ENCODE measurements around the gene ERV3-1.
"Not testable (repeated sequence)": the region's sequence is repeated elsewhere in the genome, so short reads cannot be mapped to it uniquely, and the experiment has no call there.

The ERV3-1 gene

GRCh38 chr7:64990936-64991335 is 15.6 kb downstream of the ERV3-1 start, which contains the start of gene ZNF117:
Gene ZNF117, minus strand, starts transcription at chr7:64991036.
- Histone ChIP-seq H3K9ac (ENCODE audit: low read length in 5 of 5) (no peak within 1 kb of the TSS), H3K27me3 (ENCODE audit: control insufficient read depth in 5 of 5, insufficient read depth in 4 of 5, low read length in 5 of 5) (no peaks in the 10 kb centered on the region), H3K27ac (ENCODE audit: low read depth, low read length) (no peak within 1 kb of the TSS), H3K36me3 (ENCODE audit: control insufficient read depth in 5 of 5, insufficient read depth in 5 of 5, low read length in 5 of 5) (peaks cover 11 to 45% (median 23%) of the 10 kb centered on the region in 5 donors), H3K9me3 (ENCODE audit: control insufficient read depth in 5 of 5, low read length in 5 of 5) (peaks cover 0 to 28% (median 12%) of the 10 kb centered on the region in 5 donors), H3K4me3 (ENCODE audit: low read depth in 1 of 5, low read length in 5 of 5) (no peak within 1 kb of the TSS), H3K4me1 (ENCODE audit: control insufficient read depth in 5 of 5, insufficient read depth in 5 of 5, low read length in 5 of 5) (peaks cover 0 to 46% (median 17%) of the 10 kb centered on the region in 5 donors)

DNA sequence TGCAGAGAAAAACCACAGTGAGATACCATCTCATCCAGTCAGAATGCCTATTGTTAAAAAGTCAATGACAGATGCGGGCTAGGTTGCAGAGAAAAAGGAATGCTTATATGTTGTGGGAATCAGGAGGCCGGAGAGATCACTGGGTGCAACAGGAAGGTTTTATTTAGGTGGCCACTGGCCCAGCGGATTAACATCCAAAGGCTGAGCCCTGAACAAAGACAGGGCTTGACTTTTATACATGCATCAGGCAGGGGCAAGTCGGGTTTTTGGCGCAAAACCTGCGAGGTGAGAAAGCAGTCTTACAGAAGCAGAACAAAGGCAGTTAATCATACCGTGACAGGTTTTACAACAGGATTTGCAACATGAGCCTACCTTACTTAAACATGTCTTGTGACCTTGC is 16.3 kb downstream of the ERV3-1 start:
- Histone ChIP-seq H3K9ac (ENCODE audit: low read length in 5 of 5) (no peak overlapping the region), H3K27me3 (ENCODE audit: control insufficient read depth in 5 of 5, insufficient read depth in 4 of 5, low read length in 5 of 5) (no peaks in the 10 kb centered on the region), H3K4me3 (ENCODE audit: low read depth in 1 of 5, low read length in 5 of 5) (no peak overlapping the region), H3K9me3 (ENCODE audit: control insufficient read depth in 5 of 5, low read length in 5 of 5) (peaks cover 0 to 24% (median 12%) of the 10 kb centered on the region in 5 donors), H3K4me1 (ENCODE audit: control insufficient read depth in 5 of 5, insufficient read depth in 5 of 5, low read length in 5 of 5) (peaks cover 0 to 39% (median 10%) of the 10 kb centered on the region in 5 donors), H3K36me3 (ENCODE audit: control insufficient read depth in 5 of 5, insufficient read depth in 5 of 5, low read length in 5 of 5) (peaks cover 11 to 45% (median 23%) of the 10 kb centered on the region in 5 donors), H3K27ac (ENCODE audit: low read depth, low read length) (no peak overlapping the region)

DNA sequence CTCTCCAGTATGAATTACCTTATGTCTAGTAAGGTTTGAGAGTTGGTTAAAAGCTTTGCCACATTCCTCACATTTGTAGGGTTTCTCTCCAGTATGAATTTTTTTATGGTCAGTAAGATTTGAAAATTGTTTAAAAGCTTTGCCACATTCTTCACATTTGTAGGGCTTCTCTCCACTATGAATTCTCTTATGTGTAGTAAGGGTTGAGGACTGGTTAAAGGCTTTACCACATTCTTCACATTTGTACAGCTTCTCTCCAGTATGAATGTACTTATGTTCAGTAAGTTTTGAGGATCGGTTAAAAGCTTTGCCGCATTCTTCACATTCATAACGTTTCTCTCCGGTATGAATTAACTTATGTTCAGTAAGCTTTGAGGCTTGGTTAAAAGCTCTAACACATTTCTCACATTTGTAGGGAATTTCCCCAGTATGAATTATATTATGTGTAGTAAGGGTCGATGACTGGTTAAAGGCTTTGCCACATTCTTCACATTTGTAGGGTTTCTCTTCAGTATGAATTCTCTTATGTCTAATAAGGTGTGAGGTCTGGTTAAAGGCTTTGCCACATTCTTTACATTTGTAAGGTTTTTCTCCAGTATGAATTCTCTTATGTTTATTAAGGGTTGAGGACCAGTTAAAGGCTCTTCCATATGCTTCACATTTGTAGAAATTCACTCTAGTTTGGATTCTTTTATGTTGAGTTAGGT is 27.8 kb downstream of the ERV3-1 start:
- Histone ChIP-seq H3K4me1 (ENCODE audit: control insufficient read depth in 5 of 5, insufficient read depth in 5 of 5, low read length in 5 of 5) (no peaks in the 10 kb centered on the region), H3K36me3 (ENCODE audit: control insufficient read depth in 5 of 5, insufficient read depth in 5 of 5, low read length in 5 of 5) (peaks cover 37 to 66% (median 45%) of the 10 kb centered on the region in 5 donors), H3K9me3 (ENCODE audit: control insufficient read depth in 5 of 5, low read length in 5 of 5) (peaks cover 33 to 59% (median 54%) of the 10 kb centered on the region in 5 donors), H3K9ac (ENCODE audit: low read length in 5 of 5) (no peak overlapping the region), H3K27me3 (ENCODE audit: control insufficient read depth in 5 of 5, insufficient read depth in 4 of 5, low read length in 5 of 5) (no peaks in the 10 kb centered on the region), H3K4me3 (ENCODE audit: low read depth in 1 of 5, low read length in 5 of 5) (peak overlapping the region in 4 of 5 donors; percentile 25 to 50 (median 36)), H3K27ac (ENCODE audit: low read depth, low read length) (no peak overlapping the region)

GRCh38 chr7:64965594-64965993 is 40.9 kb downstream of the ERV3-1 start:
- no peak overlapping the region for H3K9ac ChIP-seq (ENCODE audit: low read length in 5 of 5)

GRCh38 chr7:64959072-64959747 is 47.3 kb downstream of the ERV3-1 start:
- Histone ChIP-seq H3K4me3 (ENCODE audit: low read depth in 1 of 5, low read length in 5 of 5) (peak overlapping the region in 1 of 5 donors; percentile 5), H3K9me3 (ENCODE audit: control insufficient read depth in 5 of 5, low read length in 5 of 5) (peaks cover 0 to 7% (median under 1%) of the 10 kb centered on the region in 5 donors), H3K27ac (ENCODE audit: low read depth, low read length) (no peak overlapping the region), H3K36me3 (ENCODE audit: control insufficient read depth in 5 of 5, insufficient read depth in 5 of 5, low read length in 5 of 5) (no peaks in the 10 kb centered on the region), H3K4me1 (ENCODE audit: control insufficient read depth in 5 of 5, insufficient read depth in 5 of 5, low read length in 5 of 5) (peaks cover 0 to 8% (median 3%) of the 10 kb centered on the region in 5 donors), H3K9ac (ENCODE audit: low read length in 5 of 5) (no peak overlapping the region), H3K27me3 (ENCODE audit: control insufficient read depth in 5 of 5, insufficient read depth in 4 of 5, low read length in 5 of 5) (no peaks in the 10 kb centered on the region)

More at GRCh38 chr7:64965594-64965993, 40.9 kb downstream of the ERV3-1 start:
- H3K4me3 ChIP-seq (ENCODE audit: low read depth in 1 of 5, low read length in 5 of 5): no peak overlapping the region
- H3K27ac ChIP-seq (ENCODE audit: low read depth, low read length): no peak overlapping the region
- H3K4me1 ChIP-seq (ENCODE audit: control insufficient read depth in 5 of 5, insufficient read depth in 5 of 5, low read length in 5 of 5): no peaks in the 10 kb centered on the region
- H3K36me3 ChIP-seq (ENCODE audit: control insufficient read depth in 5 of 5, insufficient read depth in 5 of 5, low read length in 5 of 5): peaks cover 0 to 3% (median 0%) of the 10 kb centered on the region in 5 donors
- peaks cover 0 to 27% (median 5%) of the 10 kb centered on the region in 5 donors for H3K9me3 ChIP-seq (ENCODE audit: control insufficient read depth in 5 of 5, low read length in 5 of 5)
- H3K27me3 ChIP-seq (ENCODE audit: control insufficient read depth in 5 of 5, insufficient read depth in 4 of 5, low read length in 5 of 5): no peaks in the 10 kb centered on the region

DNA sequence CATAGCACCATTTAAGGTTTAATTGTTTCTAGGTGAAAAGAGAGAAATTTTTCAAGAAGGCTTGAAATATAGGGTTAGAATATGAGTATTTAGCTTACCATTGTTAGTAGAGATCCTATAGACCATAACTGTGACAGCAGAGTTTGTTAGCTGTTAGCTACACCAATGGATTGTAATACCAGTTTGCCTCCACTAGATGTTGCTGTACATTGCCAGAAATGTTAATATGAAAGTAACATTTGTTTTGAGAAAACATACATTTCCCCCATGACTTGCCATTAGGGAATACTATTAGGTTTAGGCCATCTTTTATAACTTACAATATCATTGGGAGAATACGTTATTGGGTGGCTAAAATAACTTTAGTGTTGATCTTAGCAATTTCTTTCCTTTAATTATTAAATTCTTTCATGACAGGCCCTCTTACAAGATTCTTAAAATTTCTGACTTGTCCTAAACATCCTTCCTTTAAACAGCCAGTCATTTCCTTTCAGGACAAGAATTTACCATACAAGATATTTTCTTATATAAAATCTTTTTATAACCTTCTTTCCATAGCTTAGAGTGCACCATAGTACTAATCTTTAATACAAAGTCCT is 55.1 kb downstream of the ERV3-1 start:
- Histone ChIP-seq H3K36me3 (ENCODE audit: control insufficient read depth in 5 of 5, insufficient read depth in 5 of 5, low read length in 5 of 5) (no peaks in the 10 kb centered on the region), H3K27me3 (ENCODE audit: control insufficient read depth in 5 of 5, insufficient read depth in 4 of 5, low read length in 5 of 5) (peaks cover 0 to 15% (median 5%) of the 10 kb centered on the region in 5 donors), H3K9ac (ENCODE audit: low read length in 5 of 5) (no peak overlapping the region), H3K4me1 (ENCODE audit: control insufficient read depth in 5 of 5, insufficient read depth in 5 of 5, low read length in 5 of 5) (peaks cover 0 to 20% (median 15%) of the 10 kb centered on the region in 5 donors), H3K4me3 (ENCODE audit: low read depth in 1 of 5, low read length in 5 of 5) (no peak overlapping the region), H3K27ac (ENCODE audit: low read depth, low read length) (no peak overlapping the region), H3K9me3 (ENCODE audit: control insufficient read depth in 5 of 5, low read length in 5 of 5) (no peaks in the 10 kb centered on the region)

DNA sequence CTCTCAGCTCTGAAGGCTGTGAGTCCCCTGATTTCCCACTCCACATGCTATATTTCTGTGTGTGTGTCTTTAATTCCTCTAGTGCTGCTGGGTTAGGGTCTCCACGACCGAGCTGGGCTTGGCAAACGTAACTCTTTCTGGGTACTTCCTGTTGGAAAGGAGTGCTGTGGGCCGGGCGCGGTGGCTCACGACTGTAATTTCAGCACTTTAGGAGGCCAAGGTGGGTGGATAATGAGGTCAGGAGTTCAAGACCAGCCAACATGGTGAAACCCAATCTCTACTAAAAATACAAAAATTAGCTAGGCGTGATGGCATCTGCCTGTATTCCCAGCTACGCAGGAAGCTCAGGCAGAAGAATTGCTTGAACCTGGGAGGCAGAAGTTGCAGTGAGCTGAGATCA is 55.8 kb downstream of the ERV3-1 start:
- H3K4me3 ChIP-seq (ENCODE audit: low read depth in 1 of 5, low read length in 5 of 5); H3K27ac ChIP-seq (ENCODE audit: low read depth, low read length); H3K36me3 ChIP-seq (ENCODE audit: control insufficient read depth in 5 of 5, insufficient read depth in 5 of 5, low read length in 5 of 5); H3K9me3 ChIP-seq (ENCODE audit: control insufficient read depth in 5 of 5, low read length in 5 of 5); H3K9ac ChIP-seq (ENCODE audit: low read length in 5 of 5): not testable (repeated sequence)
- Histone ChIP-seq H3K4me1 (ENCODE audit: control insufficient read depth in 5 of 5, insufficient read depth in 5 of 5, low read length in 5 of 5) (peaks cover 0 to 20% (median 15%) of the 10 kb centered on the region in 5 donors), H3K27me3 (ENCODE audit: control insufficient read depth in 5 of 5, insufficient read depth in 4 of 5, low read length in 5 of 5) (peaks cover 0 to 21% (median 5%) of the 10 kb centered on the region in 5 donors)

DNA sequence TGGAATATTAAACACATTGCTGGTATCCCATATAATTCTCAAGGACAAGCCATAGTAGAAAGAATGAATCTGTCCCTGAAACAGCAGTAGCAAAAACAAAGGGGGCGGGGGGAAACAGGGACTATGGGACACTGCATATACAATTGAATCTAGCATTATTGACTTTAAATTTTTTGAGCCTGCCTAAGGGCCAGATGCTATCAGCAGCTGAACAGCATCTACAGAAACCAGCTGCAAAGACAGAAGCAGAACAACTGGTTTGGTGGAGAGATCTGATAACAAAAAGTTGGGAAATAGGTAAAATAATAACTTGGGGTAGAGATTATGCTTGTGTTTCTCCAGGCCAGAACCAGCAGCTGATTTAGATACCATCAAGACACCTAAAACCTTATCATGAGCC is 57.7 kb downstream of the ERV3-1 start:
- not testable (repeated sequence) for H3K27ac ChIP-seq (ENCODE audit: low read depth, low read length); H3K36me3 ChIP-seq (ENCODE audit: control insufficient read depth in 5 of 5, insufficient read depth in 5 of 5, low read length in 5 of 5); H3K4me3 ChIP-seq (ENCODE audit: low read depth in 1 of 5, low read length in 5 of 5); H3K9me3 ChIP-seq (ENCODE audit: control insufficient read depth in 5 of 5, low read length in 5 of 5); H3K9ac ChIP-seq (ENCODE audit: low read length in 5 of 5)
- Histone ChIP-seq H3K4me1 (ENCODE audit: control insufficient read depth in 5 of 5, insufficient read depth in 5 of 5, low read length in 5 of 5) (peaks cover 0 to 20% (median 15%) of the 10 kb centered on the region in 5 donors), H3K27me3 (ENCODE audit: control insufficient read depth in 5 of 5, insufficient read depth in 4 of 5, low read length in 5 of 5) (peaks cover 0 to 27% (median 5%) of the 10 kb centered on the region in 5 donors)

DNA sequence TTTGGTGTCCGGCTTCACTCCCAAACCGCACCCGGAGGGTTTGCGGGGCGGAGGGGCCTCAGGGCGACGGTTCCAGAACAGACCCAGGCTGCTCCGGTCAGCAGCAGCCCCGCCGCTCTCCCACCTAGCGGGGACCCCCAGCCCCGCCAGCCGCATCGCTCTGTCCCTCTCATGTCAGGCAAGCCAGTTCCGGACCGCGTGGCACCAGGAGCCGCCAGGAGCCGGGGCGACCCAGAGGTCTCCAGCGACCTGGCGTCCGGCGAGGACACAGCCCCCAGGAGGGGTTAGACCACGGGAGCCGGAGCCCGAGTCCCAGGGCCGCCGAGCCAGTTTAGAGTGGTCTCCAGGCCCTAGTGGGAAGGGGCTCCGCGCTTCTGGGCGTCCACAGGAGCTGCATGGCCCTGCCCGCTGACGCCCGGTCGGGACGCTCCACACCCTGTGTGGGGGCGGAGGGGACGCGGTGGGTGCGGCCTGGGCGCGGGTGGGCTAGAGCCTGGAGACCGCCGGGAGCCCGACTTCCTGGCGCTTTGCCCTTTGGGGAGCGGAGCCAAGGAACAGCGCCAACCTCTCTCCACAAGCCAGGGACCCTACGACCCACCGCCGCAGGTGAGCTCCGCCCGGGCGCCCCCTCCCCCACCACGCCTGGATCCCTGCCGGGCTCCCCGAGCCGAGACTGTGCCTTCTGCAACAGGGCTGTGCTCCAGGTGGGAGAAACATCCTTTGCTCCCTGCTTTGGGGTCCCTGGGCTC is 59.1 kb downstream of the ERV3-1 start:
- H3K4me3 ChIP-seq (ENCODE audit: low read depth in 1 of 5, low read length in 5 of 5): peak overlapping the region in 4 of 5 donors; percentile 47 to 59 (median 52)
- H3K9me3 ChIP-seq (ENCODE audit: control insufficient read depth in 5 of 5, low read length in 5 of 5): no peaks in the 10 kb centered on the region
- peaks cover 0 to 20% (median 15%) of the 10 kb centered on the region in 5 donors for H3K4me1 ChIP-seq (ENCODE audit: control insufficient read depth in 5 of 5, insufficient read depth in 5 of 5, low read length in 5 of 5)
- H3K27me3 ChIP-seq (ENCODE audit: control insufficient read depth in 5 of 5, insufficient read depth in 4 of 5, low read length in 5 of 5): peaks cover 0 to 30% (median 5%) of the 10 kb centered on the region in 5 donors
- peak overlapping the region in 4 of 5 donors; percentile 30 to 52 (median 42) for H3K9ac ChIP-seq (ENCODE audit: low read length in 5 of 5)
- H3K36me3 ChIP-seq (ENCODE audit: control insufficient read depth in 5 of 5, insufficient read depth in 5 of 5, low read length in 5 of 5): no peaks in the 10 kb centered on the region
- no peak overlapping the region for H3K27ac ChIP-seq (ENCODE audit: low read depth, low read length)
